ENCODE results near the gene ZNF484. TPM values are rescaled to one million over a fixed set of nuclear protein-coding genes. Genes with fewer than 3 reads are reported as not detected.

The ZNF484 gene
- polyA plus RNA-seq, 1 donor: 6.2 TPM

DNA sequence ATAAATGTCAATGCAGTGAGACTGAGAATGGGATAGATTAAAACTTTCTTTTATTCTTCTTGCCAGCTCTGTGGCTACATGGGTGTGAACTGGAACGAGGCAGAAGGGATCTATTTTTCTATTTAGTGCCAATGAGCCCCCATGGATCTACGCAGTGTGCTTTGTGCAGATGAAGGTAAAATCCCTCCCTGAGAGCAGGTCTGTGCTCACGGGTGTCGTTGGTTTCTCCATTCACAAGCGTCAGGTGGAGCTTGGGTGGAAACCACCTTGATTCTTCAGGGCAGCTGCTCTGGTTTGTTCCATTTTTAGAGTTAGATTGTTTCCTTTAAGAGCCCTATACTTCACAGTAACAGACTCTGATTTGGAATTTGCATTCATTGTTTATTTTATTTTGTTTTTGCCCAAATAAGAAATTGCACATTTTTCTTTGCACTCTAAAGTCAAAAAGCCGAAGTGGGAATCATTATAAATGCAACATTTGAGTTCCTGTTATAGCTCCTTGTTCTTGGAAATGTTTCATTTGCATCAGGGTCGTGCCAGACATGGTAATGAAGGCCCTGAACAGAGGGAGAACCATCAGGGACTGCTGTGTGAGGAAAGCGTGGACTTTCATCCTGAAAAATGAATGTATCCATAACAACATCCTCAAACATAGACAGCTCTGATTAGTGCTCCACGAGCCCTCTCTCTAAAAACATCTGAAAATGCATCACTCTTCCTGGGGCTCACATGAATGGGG is 82.1 kb downstream of the ZNF484 start:
- H3K9me3 ChIP-seq (ENCODE audit: control insufficient read depth, low read depth, low read length): no peaks in the 10 kb centered on the region
- DNase-seq: no peak
- WGBS (ENCODE audit: insufficient coverage, low lambda C conversion rate): 88% methylated on average over 1 of the region's 9 CpGs
- no peaks in the 10 kb centered on the region for H3K36me3 ChIP-seq (ENCODE audit: control insufficient read depth, insufficient read depth, low read length)
- H3K27me3 ChIP-seq (ENCODE audit: control insufficient read depth, insufficient read depth, low read length): peaks cover 37% of the 10 kb centered on the region
- no peaks in the 10 kb centered on the region for H3K4me1 ChIP-seq (ENCODE audit: control insufficient read depth, insufficient read depth, low read length)
- no peak overlapping the region for H3K27ac ChIP-seq (ENCODE audit: low read length)
- H3K4me3 ChIP-seq (ENCODE audit: low read length): no peak overlapping the region

Other genes with a start within 250 kb of the ZNF484 start
- 7.9 TPM for gene IPPK, start 207.9 kb downstream of the ZNF484 start, polyA plus RNA-seq
- gene BICD2, start 113.2 kb downstream of the ZNF484 start, polyA plus RNA-seq: 11.8 TPM
- gene FGD3, start 69.5 kb upstream of the ZNF484 start, polyA plus RNA-seq: 7.2 TPM
- gene SUSD3, start 180.7 kb upstream of the ZNF484 start, polyA plus RNA-seq: 7.6 TPM
- gene CARD19, start 218.2 kb upstream of the ZNF484 start, polyA plus RNA-seq: 35.4 TPM